Gastroesophageal sphincter (tissue), 4 donors: ENCODE data around the gene SLC35F4. TPM values are rescaled to one million over a fixed set of nuclear protein-coding genes. Genes with fewer than 3 reads are reported as not detected.

Experiments
- ATAC-seq: fragments of 150-250 bp; one replicate; pipeline ENCODE4 v1.9.1; 2016; ENCODE audit warnings: mild to moderate bottlenecking, moderate library complexity
- H3K27ac ChIP-seq, 4 donors: fragments of 200-600 bp; sonication (generic) in 3 of 4; 1 replicate in 3 of 4; 2 replicates in 1 of 4; pipeline ENCODE4 v1.5.1; 2016 to 2019
- H3K27me3 ChIP-seq: fragments of 200-600 bp; sonication (generic); one replicate; pipeline ENCODE4 v1.5.1; 2019
- H3K36me3 ChIP-seq, 2 donors: fragments of 200-600 bp; sonication (generic); one replicate each; pipeline ENCODE4 v1.5.1; 2019; ENCODE audit warnings: control low read depth in 1 of 2
- H3K4me1 ChIP-seq, 3 donors: fragments of 200-600 bp; sonication (generic); 1 replicate in 2 of 3; 2 replicates in 1 of 3; pipeline ENCODE4 v1.5.1; 2016 to 2019; ENCODE audit warnings: control low read depth in 2 of 3
- H3K4me3 ChIP-seq, 2 donors: fragments of 200-600 bp; sonication (generic); one replicate each; pipeline ENCODE4 v1.5.1; 2019; ENCODE audit warnings: mild to moderate bottlenecking in 1 of 2, moderate library complexity in 1 of 2
- H3K9me3 ChIP-seq, 3 donors: fragments of 200-600 bp; sonication (generic); one replicate each; pipeline ENCODE4 v1.5.1; 2017 to 2019; ENCODE audit warnings: control low read depth in 2 of 3
- CTCF ChIP-seq, 4 experiments: fragments of 200-600 bp in 2 of 4; fragments of 450-650 bp in 2 of 4; sonication (generic) in 1 of 4; IDR thresholded peaks; one replicate each; pipeline ENCODE4 v1.5.1; 2017 to 2019; ENCODE audit warnings: antibody characterized with exemption in 4 of 4, mild to moderate bottlenecking in 2 of 4, moderate library complexity in 2 of 4
- EP300 ChIP-seq: sonication (generic); formaldehyde crosslinking; IDR thresholded peaks from one replicate; pipeline ENCODE4 v1.6.1; 2017; ENCODE audit warnings: antibody characterized with exemption, mild to moderate bottlenecking
- POLR2A ChIP-seq, 2 donors: fragments of 450-650 bp; IDR thresholded peaks; one replicate each; pipeline ENCODE4 v1.6.1; 2017; ENCODE audit warnings: antibody characterized with exemption in 2 of 2, mild to moderate bottlenecking in 2 of 2, moderate library complexity in 1 of 2
- POLR2AphosphoS5 ChIP-seq: sonication (generic); formaldehyde crosslinking; IDR thresholded peaks from one replicate; pipeline ENCODE4 v1.6.1; 2017; ENCODE audit warnings: antibody characterized with exemption
- WGBS, 2 donors: methylation state at CpG; one replicate each; pipeline ENCODE4 v1.1.5; 2018; ENCODE audit warnings: low coverage in 1 of 2; 5-methylcytosine and 5-hydroxymethylcytosine counted together
- total RNA-seq, 4 donors: library from RNA; depleted of rRNA; stranded (reverse); fragments of >200 nt; gene quantifications; one replicate each; pipeline ENCODE4 v1.1.0, GENCODE V29; 2016

SLC35F4 gene
- total RNA-seq, 4 donors from 2014 or later: not detected

- no peak for ATAC-seq
- TF ChIP-seq CTCF (IDR thresholded peaks at IDR 0.05) (no peak), EP300 (no peak), POLR2AphosphoS5 (no peak), POLR2A (IDR thresholded peaks at IDR 0.05) (no peak)
- Histone ChIP-seq H3K27me3 (no peaks in the 10 kb centered on the region), H3K9me3 (no peaks in the 10 kb centered on the region), H3K4me3 (no peak overlapping the region), H3K36me3 (no peaks in the 10 kb centered on the region), H3K4me1 (no peaks in the 10 kb centered on the region), H3K27ac (no peak overlapping the region)
- 82 to 83% methylated on average over 4 of the region's 4 CpGs for WGBS, 2 donors
Observed at GRCh38 chr14:57814726-57815125, 51.2 kb downstream of the SLC35F4 start.

- Histone ChIP-seq H3K36me3 (no peaks in the 10 kb centered on the region), H3K27ac (no peak overlapping the region), H3K27me3 (no peaks in the 10 kb centered on the region), H3K4me3 (no peak overlapping the region), H3K9me3 (no peaks in the 10 kb centered on the region), H3K4me1 (no peaks in the 10 kb centered on the region)
- no peak for ATAC-seq
- 51 to 70% methylated on average over 2 of the region's 2 CpGs for WGBS, 2 donors
- no peak for TF ChIP-seq POLR2A (IDR thresholded peaks at IDR 0.05)
- TF ChIP-seq EP300: no peak
- TF ChIP-seq CTCF (IDR thresholded peaks at IDR 0.05): no peak
- TF ChIP-seq POLR2AphosphoS5: no peak
Observed at GRCh38 chr14:57812741-57813140, 53.2 kb downstream of the SLC35F4 start.

GRCh38 chr14:57811998-57812546 lies 53.8 kb downstream of the SLC35F4 start:
- no peaks in the 10 kb centered on the region for H3K36me3 ChIP-seq
- H3K9me3 ChIP-seq: no peaks in the 10 kb centered on the region
- TF ChIP-seq EP300: no peak
- TF ChIP-seq CTCF (IDR thresholded peaks at IDR 0.05): no peak
- H3K4me3 ChIP-seq: no peak overlapping the region
- WGBS, 2 donors: 33 to 62% methylated on average over 1 to 2 of the region's 2 CpGs
- ATAC-seq: no peak
- no peaks in the 10 kb centered on the region for H3K4me1 ChIP-seq
- no peak overlapping the region for H3K27ac ChIP-seq
- H3K27me3 ChIP-seq: no peaks in the 10 kb centered on the region

GRCh38 chr14:57809808-57810207 lies 56.1 kb downstream of the SLC35F4 start:
- Histone ChIP-seq H3K4me1 (no peaks in the 10 kb centered on the region), H3K27me3 (no peaks in the 10 kb centered on the region), H3K4me3 (no peak overlapping the region), H3K9me3 (no peaks in the 10 kb centered on the region), H3K36me3 (no peaks in the 10 kb centered on the region), H3K27ac (no peak overlapping the region)
- WGBS, 2 donors: 46 to 60% methylated on average over 1 of the region's 1 CpG
- TF ChIP-seq CTCF (IDR thresholded peaks at IDR 0.05) (no peak), POLR2A (IDR thresholded peaks at IDR 0.05) (no peak)
- ATAC-seq: no peak

GRCh38 chr14:57797160-57797559 lies 68.7 kb downstream of the SLC35F4 start:
- Histone ChIP-seq H3K27me3 (no peaks in the 10 kb centered on the region), H3K9me3 (peaks cover 0 to 24% (median 0%) of the 10 kb centered on the region in 3 donors), H3K4me1 (no peaks in the 10 kb centered on the region), H3K27ac (no peak overlapping the region), H3K4me3 (no peak overlapping the region), H3K36me3 (no peaks in the 10 kb centered on the region)
- no peak for ATAC-seq
- WGBS, 2 donors: 49 to 67% methylated on average over 1 to 2 of the region's 2 CpGs
- no peak for TF ChIP-seq EP300
- no peak for TF ChIP-seq POLR2AphosphoS5
- TF ChIP-seq POLR2A (IDR thresholded peaks at IDR 0.05): no peak
- no peak for TF ChIP-seq CTCF (IDR thresholded peaks at IDR 0.05)
